ENCODE data around the gene AS3MT. TPM values are rescaled to one million over a fixed set of nuclear protein-coding genes. Genes with fewer than 3 reads are reported as not detected.

Gene AS3MT
- total RNA-seq, 4 donors from 2014 or later = 3.6 to 5.8 TPM; not detected in 2

DNA sequence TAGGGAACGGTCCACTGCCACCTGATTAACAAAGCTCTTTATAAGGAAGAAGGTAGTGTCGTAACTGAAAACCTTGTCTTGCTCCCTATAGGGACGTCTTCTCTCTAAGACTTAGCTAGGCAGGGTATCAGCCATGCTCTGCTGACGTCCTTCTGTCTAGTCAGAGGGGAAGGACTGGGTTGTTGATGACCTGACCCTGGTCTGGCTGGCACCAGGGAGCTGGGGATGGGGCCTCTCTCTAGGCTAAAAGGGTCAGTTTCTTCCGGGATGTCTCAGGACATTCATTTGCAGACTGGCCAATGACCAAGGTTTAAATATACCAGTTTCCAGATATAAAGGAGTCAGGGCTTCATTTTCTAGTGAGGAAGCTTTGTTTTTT lies 41.7 kb upstream of the AS3MT start:
- no peaks in the 10 kb centered on the region for H3K36me3 ChIP-seq
- no peak for DNase-seq
- TF ChIP-seq POLR2A (IDR thresholded peaks at IDR 0.05) = no peak
- TF ChIP-seq CTCF (IDR thresholded peaks at IDR 0.05) = no peak
- no peak overlapping the region for H3K27ac ChIP-seq
- no peaks in the 10 kb centered on the region for H3K27me3 ChIP-seq
- no peaks in the 10 kb centered on the region for H3K4me1 ChIP-seq
- no peak overlapping the region for H3K4me3 ChIP-seq
- H3K9me3 ChIP-seq = no peaks in the 10 kb centered on the region

DNA sequence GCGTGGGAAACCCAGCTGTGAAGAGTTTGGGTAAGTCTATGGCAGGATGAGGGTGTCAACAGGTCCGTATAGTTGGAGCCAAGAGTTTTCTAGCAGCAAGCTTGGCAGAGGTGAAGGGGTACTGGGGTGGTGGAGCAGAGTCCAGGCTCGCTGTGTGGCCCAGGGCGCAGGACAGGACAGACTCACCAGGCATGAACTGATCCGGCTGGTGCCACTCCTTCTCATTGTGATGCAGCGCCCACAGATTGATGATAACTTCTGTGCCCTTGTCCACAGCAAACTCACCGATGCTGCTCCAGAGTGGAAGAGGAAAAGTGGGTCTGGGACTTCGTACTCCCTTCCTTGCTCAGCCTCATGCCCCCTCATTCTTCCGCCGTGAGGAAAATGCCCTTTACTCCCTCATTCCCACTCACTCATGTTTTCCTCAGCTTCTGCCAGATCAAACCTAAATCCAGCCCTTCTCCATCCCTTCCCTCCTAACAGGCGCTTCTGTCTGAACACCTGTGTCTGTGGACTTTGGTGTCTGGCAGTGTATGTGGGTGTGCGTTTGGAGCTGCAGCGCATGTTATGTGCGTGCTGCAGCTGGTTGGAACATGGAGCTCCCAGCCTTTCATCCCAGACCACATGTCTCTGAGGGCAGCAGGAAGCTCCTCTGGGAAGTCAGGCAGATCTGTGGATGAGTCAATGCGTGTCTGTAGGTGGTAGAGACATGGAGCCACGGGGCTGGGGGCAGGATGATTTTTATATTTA lies 37.8 kb upstream of the AS3MT start:
- TF ChIP-seq CTCF (IDR thresholded peaks at IDR 0.05) (no peak), POLR2A (IDR thresholded peaks at IDR 0.05) (no peak)
- no peak overlapping the region for H3K4me3 ChIP-seq
- H3K27me3 ChIP-seq = no peaks in the 10 kb centered on the region
- no peaks in the 10 kb centered on the region for H3K9me3 ChIP-seq
- H3K4me1 ChIP-seq = peaks cover 0 to 4% (median 0%) of the 10 kb centered on the region in 4 donors
- H3K36me3 ChIP-seq = no peaks in the 10 kb centered on the region
- DNase-seq = no peak
- no peak overlapping the region for H3K27ac ChIP-seq

DNA sequence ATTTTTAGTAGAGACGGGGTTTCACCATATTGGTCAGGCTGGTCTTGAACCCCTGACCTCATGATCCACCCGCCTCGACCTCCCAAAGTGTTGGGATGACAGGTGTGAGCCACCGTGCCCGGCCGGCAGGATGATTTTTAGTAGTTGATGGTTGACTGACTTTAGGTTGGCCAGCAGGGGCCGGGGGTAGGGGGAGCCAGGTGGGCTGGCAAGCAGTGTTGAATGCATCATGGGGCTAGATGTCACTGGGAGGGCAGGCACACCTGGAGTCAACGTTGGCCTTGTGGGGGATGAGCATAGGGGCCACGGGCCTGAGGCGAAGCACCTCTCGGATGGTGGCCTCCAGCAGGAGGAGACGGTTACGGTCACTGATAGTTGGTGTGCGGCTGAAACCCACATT lies 37.0 kb upstream of the AS3MT start:
- Histone ChIP-seq H3K9me3 (peaks cover 0 to 3% (median 0%) of the 10 kb centered on the region in 4 donors), H3K27me3 (no peaks in the 10 kb centered on the region), H3K4me1 (peaks cover 0 to 4% (median 0%) of the 10 kb centered on the region in 4 donors), H3K4me3 (no peak overlapping the region), H3K36me3 (no peaks in the 10 kb centered on the region), H3K27ac (no peak overlapping the region)
- no peak for DNase-seq
- TF ChIP-seq CTCF (IDR thresholded peaks at IDR 0.05) (no peak), POLR2A (IDR thresholded peaks at IDR 0.05) (no peak)

- no peak for TF ChIP-seq CTCF (IDR thresholded peaks at IDR 0.05)
- no peak for TF ChIP-seq POLR2A (IDR thresholded peaks at IDR 0.05)
- Histone ChIP-seq H3K9me3 (peaks cover 0 to 10% (median 0%) of the 10 kb centered on the region in 4 donors), H3K4me3 (no peak overlapping the region), H3K4me1 (peaks cover 0 to 4% (median 0%) of the 10 kb centered on the region in 4 donors), H3K36me3 (no peaks in the 10 kb centered on the region), H3K27me3 (no peaks in the 10 kb centered on the region), H3K27ac (no peak overlapping the region)
- DNase-seq = no peak
These were observed 36.3 kb upstream of the AS3MT start for GRCh38 chr10:102832987-102833386.

GRCh38 chr10:102834143-102834542 lies 35.1 kb upstream of the AS3MT start:
- Histone ChIP-seq H3K36me3 (no peaks in the 10 kb centered on the region), H3K4me1 (peaks cover 0 to 4% (median 0%) of the 10 kb centered on the region in 4 donors), H3K9me3 (peaks cover 0 to 18% (median 2%) of the 10 kb centered on the region in 4 donors), H3K27ac (no peak overlapping the region), H3K27me3 (no peaks in the 10 kb centered on the region), H3K4me3 (no peak overlapping the region)
- TF ChIP-seq CTCF (IDR thresholded peaks at IDR 0.05) = no peak
- no peak for TF ChIP-seq POLR2A (IDR thresholded peaks at IDR 0.05)
- DNase-seq = no peak
